SH-SY5Y (cell line): ENCODE results near the gene AMMECR1.

ENCODE experiments used
- GATA2 ChIP-seq: IDR thresholded peaks from 2 replicates; pipeline ENCODE4 v1.6.1; 2011; ENCODE audit warnings: mild to moderate bottlenecking, low read depth, low read length
- GATA3 ChIP-seq: IDR thresholded peaks from 2 replicates; pipeline ENCODE4 v1.6.1; 2011; ENCODE audit warnings: low read depth, mild to moderate bottlenecking, low read length, moderate library complexity

DNA sequence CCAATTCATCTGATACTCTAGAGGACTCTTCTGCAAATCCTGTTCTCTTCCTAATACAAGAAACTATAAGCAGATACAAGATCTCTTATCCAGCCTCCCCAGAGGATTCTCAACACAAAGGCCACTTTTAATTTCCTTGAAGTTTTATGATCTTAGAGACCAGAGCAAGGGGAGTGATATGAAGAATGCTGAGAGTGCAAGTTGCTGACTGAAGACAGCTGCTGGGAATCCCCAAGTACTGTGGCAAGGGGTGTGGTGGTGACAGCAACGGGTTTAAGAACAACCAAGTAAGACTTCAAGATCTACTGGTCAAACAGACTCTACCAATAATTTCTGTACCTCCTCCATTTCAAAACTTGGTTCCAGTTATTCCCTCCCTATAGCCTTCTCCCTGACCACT, 7.0 kb downstream of the AMMECR1 start:
- TF ChIP-seq GATA2 (no peak), GATA3 (no peak)
